Measurements from ENCODE around the gene PI4KA.

- TF ChIP-seq CTCF (IDR thresholded peaks at IDR 0.05; ENCODE audit: low read depth, low read length) (no peak), POLR2A (IDR thresholded peaks at IDR 0.05; ENCODE audit: extremely low read depth, insufficient read length) (no peak)
- TF ChIP-seq, protein P1, sequence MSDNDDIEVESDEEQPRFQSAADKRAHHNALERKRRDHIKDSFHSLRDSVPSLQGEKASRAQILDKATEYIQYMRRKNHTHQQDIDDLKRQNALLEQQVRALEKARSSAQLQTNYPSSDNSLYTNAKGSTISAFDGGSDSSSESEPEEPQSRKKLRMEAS (IDR thresholded peaks at IDR 0.05; ENCODE audit: low read depth, low read length), result no peak
Measured at GRCh38 chr22:20773793-20774212, 84.8 kb downstream of the PI4KA start, which contains the start of gene SERPIND1.

All from NB4 (cell line).